Ishikawa (cell line): ENCODE results near the gene COG5.

ENCODE experiments used
- CEBPB ChIP-seq: IDR thresholded peaks from 2 replicates; pipeline ENCODE4 v1.6.1; 2012
- EP300 ChIP-seq: IDR thresholded peaks from 2 replicates; pipeline ENCODE4 v1.6.1; 2012; ENCODE audit warnings: borderline replicate concordance
- NFIC ChIP-seq: IDR thresholded peaks from 2 replicates; pipeline ENCODE4 v1.6.1; 2012
- RAD21 ChIP-seq: IDR thresholded peaks from 2 replicates; pipeline ENCODE4 v1.6.1; 2012; ENCODE audit warnings: low read depth
- YY1 ChIP-seq: IDR thresholded peaks from 2 replicates; pipeline ENCODE4 v1.6.1; 2012; ENCODE audit warnings: low read depth
- ZBTB7A ChIP-seq: IDR thresholded peaks from 2 replicates; pipeline ENCODE4 v1.6.1; 2012; ENCODE audit warnings: low read depth

- TF ChIP-seq YY1 (no peak), NFIC (no peak), CEBPB (no peak), EP300 (no peak), ZBTB7A (no peak), RAD21 (no peak)
Measured at GRCh38 chr7:107208024-107208521, 355.6 kb downstream of the COG5 start.
